Vagina (tissue), 2 donors: ENCODE data around the gene SLC22A4. TPM values are rescaled to one million over a fixed set of nuclear protein-coding genes. Genes with fewer than 3 reads are reported as not detected.

Experiments used
- DNase-seq, 2 donors: peaks; one replicate each; pipeline ENCODE4 v3.0.0-alpha.2; 2017; ENCODE audit errors: extremely low spot score in 2 of 2
- H3K27ac ChIP-seq: fragments of 200-600 bp; sonication (generic); one replicate; pipeline ENCODE4 v1.5.1; 2019
- H3K27me3 ChIP-seq: fragments of 200-600 bp; sonication (generic); one replicate; pipeline ENCODE4 v1.5.1; 2019
- H3K36me3 ChIP-seq, 2 donors: fragments of 200-600 bp; sonication (generic); one replicate each; pipeline ENCODE4 v1.5.1; 2017 to 2019
- H3K4me1 ChIP-seq: fragments of 200-600 bp; sonication (generic); one replicate; pipeline ENCODE4 v1.5.1; 2019
- H3K4me3 ChIP-seq, 2 donors: fragments of 200-600 bp; sonication (generic); 1 replicate in 1 of 2; 2 replicates in 1 of 2; pipeline ENCODE4 v1.5.1; 2016 to 2019
- H3K9me3 ChIP-seq: fragments of 200-600 bp; sonication (generic); one replicate; pipeline ENCODE4 v1.5.1; 2019
- POLR2A ChIP-seq, 2 donors: fragments of 450-650 bp; IDR thresholded peaks; one replicate each; pipeline ENCODE4 v1.6.1; 2017; ENCODE audit warnings: antibody characterized with exemption in 2 of 2, mild to moderate bottlenecking in 2 of 2, moderate library complexity in 2 of 2
- POLR2AphosphoS5 ChIP-seq, 2 donors: sonication (generic); formaldehyde crosslinking; IDR thresholded peaks; one replicate each; pipeline ENCODE4 v1.9.0; 2017; ENCODE audit warnings: antibody characterized with exemption in 2 of 2, mild to moderate bottlenecking in 2 of 2, low read depth in 1 of 2; ENCODE audit not compliant: insufficient read depth in 1 of 2
- intact Hi-C: fragments of 100-400 bp; cut with DNase I; formaldehyde crosslinking; loops from one replicate; pipeline ENCODE4 v1.15.1; 2023
- total RNA-seq: library from RNA; depleted of rRNA; stranded (reverse); fragments of >200 nt; gene quantifications from one replicate; pipeline ENCODE4 v1.2.3, GENCODE V29; 2016
- TF ChIP-seq, protein P1 (sequence below), 3 experiments: fragments of 450-650 bp in 2 of 3; fragments of 200-600 bp in 1 of 3; sonication (generic) in 1 of 3; IDR thresholded peaks; one replicate each; pipeline ENCODE4 v1.5.1; 2017 to 2019; ENCODE audit warnings: antibody characterized with exemption in 3 of 3, mild to moderate bottlenecking in 2 of 3, moderate library complexity in 2 of 3

Gene SLC22A4
- total RNA-seq, result 1.7 TPM

DNA sequence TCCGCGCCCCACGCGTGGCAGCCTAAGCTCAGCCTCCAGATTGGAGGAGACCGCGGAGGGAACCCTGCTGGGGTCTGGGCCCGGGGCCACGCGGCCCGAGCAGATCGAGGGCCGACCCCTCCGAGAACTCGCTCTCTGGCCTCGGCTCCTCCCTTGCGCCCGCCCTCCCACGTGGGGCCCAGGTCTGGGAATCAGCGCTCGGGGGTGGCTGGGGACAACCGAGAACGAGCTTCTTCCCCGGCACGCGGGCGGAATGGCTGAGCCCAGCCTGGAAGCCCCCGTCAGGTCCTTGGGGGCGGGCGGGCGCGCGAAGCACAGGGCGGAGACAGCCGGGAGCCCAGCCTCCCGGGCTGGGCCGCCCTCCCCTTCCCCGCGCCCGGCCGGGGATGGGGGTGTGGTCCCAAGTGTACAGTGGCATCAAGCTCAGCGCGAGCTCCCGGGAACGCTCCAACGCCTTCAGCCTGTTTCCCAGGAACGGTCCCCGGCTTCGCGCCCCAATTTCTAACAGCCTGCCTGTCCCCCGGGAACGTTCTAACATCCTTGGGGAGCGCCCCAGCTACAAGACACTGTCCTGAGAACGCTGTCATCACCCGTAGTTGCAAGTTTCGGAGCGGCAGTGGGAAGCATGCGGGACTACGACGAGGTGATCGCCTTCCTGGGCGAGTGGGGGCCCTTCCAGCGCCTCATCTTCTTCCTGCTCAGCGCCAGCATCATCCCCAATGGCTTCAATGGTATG lies at the start of gene SLC22A4:
TSS of gene SLC22A4 (plus strand) at position 403 of the 736 bp plus-strand sequence. CDS start at position 626, 223 bp downstream.
- intact Hi-C loops, result loop anchor here (2.0 to 10.0 kb wide), 3 partner anchors 33 to 71 kb away; partner anchors contain the start of genes P4HA2 and SLC22A5
- TF ChIP-seq POLR2AphosphoS5 (IDR thresholded peaks at IDR 0.05; ENCODE audit: insufficient read depth in 1 of 2, low read depth in 1 of 2) (peak; percentile 10 to 97), POLR2A (IDR thresholded peaks at IDR 0.05) (peak in 1 of 2 donors; percentile 83)
- TF ChIP-seq, protein P1, sequence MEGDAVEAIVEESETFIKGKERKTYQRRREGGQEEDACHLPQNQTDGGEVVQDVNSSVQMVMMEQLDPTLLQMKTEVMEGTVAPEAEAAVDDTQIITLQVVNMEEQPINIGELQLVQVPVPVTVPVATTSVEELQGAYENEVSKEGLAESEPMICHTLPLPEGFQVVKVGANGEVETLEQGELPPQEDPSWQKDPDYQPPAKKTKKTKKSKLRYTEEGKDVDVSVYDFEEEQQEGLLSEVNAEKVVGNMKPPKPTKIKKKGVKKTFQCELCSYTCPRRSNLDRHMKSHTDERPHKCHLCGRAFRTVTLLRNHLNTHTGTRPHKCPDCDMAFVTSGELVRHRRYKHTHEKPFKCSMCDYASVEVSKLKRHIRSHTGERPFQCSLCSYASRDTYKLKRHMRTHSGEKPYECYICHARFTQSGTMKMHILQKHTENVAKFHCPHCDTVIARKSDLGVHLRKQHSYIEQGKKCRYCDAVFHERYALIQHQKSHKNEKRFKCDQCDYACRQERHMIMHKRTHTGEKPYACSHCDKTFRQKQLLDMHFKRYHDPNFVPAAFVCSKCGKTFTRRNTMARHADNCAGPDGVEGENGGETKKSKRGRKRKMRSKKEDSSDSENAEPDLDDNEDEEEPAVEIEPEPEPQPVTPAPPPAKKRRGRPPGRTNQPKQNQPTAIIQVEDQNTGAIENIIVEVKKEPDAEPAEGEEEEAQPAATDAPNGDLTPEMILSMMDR (IDR thresholded peaks at IDR 0.05), result peak in 1 of 3 experiments; percentile 2
- DNase-seq, result peak in 1 of 2 donors; percentile 95

DNA sequence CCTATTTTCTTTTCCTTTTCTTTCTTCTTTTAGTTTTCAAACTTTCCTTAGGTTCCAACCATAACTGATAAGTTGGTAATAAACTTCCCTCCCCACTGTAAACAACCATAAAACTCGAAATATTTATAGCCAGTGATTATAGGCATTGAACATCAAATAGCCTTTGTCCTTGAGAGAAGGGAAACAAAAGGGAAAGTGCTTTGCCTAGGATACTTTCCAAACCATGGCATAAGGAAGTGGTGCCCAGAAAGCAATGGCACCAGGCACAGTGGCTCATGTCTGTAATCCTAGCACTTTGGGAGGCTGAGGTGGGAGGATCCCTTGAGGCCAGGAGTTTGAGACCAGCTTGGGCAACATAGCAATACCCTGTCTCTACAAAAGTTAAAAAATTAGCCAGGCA lies 48.6 kb upstream of the SLC22A4 start:
- intact Hi-C loops, result no loop called here
- H3K9me3 ChIP-seq, result peaks cover 4% of the 10 kb centered on the region
- no peak for TF ChIP-seq POLR2AphosphoS5 (IDR thresholded peaks at IDR 0.05; ENCODE audit: insufficient read depth in 1 of 2, low read depth in 1 of 2)
- no peak for TF ChIP-seq POLR2A (IDR thresholded peaks at IDR 0.05)
- TF ChIP-seq, protein P1 (IDR thresholded peaks at IDR 0.05), result no peak
- H3K4me1 ChIP-seq, result no peaks in the 10 kb centered on the region
- no peak overlapping the region for H3K27ac ChIP-seq
- no peaks in the 10 kb centered on the region for H3K27me3 ChIP-seq
- DNase-seq, result no peak
- no peaks in the 10 kb centered on the region for H3K36me3 ChIP-seq
- H3K4me3 ChIP-seq, result no peak overlapping the region

More for the DNA sequence above, at the start of gene SLC22A4:
- H3K27ac ChIP-seq, result peak within 1 kb of the TSS; percentile 94
- peaks cover 15% of the 10 kb centered on the region for H3K4me1 ChIP-seq
- H3K36me3 ChIP-seq, result no peaks in the 10 kb centered on the region
- no peaks in the 10 kb centered on the region for H3K27me3 ChIP-seq
- peak within 1 kb of the TSS; percentile 61 to 80 for H3K4me3 ChIP-seq
- H3K9me3 ChIP-seq, result no peaks in the 10 kb centered on the region

DNA sequence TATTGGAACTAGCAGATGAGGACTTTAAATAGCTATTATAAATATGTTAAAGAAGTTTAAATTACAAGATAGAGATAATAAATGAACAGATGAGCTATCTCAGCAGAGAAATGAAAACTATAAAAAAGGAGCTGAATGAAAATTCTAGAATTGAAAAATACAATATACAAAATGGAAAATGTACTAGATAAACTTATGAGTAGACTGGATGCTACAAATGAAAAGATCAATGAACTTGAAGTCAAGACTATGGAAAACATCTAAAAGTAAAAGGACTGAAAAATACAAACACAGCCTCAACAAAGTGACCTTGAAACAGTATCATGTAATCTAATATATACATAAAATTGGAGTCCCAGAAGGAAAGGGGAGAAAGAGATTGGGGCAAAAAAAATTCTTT lies 47.4 kb upstream of the SLC22A4 start:
- intact Hi-C loops, result no loop called here
- DNase-seq, result no peak
- Histone ChIP-seq H3K27me3 (no peaks in the 10 kb centered on the region), H3K9me3 (peaks cover 4% of the 10 kb centered on the region), H3K27ac (no peak overlapping the region), H3K4me3 (no peak overlapping the region), H3K4me1 (no peaks in the 10 kb centered on the region), H3K36me3 (no peaks in the 10 kb centered on the region)
- TF ChIP-seq POLR2AphosphoS5 (IDR thresholded peaks at IDR 0.05; ENCODE audit: insufficient read depth in 1 of 2, low read depth in 1 of 2), result no peak
- TF ChIP-seq, protein P1 (IDR thresholded peaks at IDR 0.05), result no peak
- no peak for TF ChIP-seq POLR2A (IDR thresholded peaks at IDR 0.05)

DNA sequence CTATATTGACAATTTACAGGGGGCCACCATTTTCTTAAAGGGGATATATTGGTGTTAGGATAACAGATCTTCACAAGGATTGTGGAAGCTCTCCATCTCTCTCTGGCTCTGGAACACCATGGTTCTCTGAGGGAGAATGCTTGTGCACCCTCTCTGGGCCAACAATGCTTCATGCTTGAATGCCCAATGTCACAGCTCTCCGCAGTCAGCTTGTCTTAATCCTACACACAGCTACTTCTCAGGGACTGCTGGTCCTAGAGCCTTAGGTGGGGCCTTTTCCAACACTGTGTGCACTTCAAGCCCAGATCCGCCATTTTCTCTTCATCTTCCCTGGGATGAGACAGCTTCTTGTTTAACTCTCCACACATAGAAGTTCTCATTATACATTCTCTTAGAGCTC lies 43.6 kb upstream of the SLC22A4 start:
- intact Hi-C loops, result loop anchor here (10.0 kb wide), 1 partner anchor 124 kb away; no protein-coding TSS in a partner anchor
- no peaks in the 10 kb centered on the region for H3K36me3 ChIP-seq
- H3K27ac ChIP-seq, result no peak overlapping the region
- TF ChIP-seq, protein P1 (IDR thresholded peaks at IDR 0.05), result no peak
- no peak for TF ChIP-seq POLR2A (IDR thresholded peaks at IDR 0.05)
- no peak for TF ChIP-seq POLR2AphosphoS5 (IDR thresholded peaks at IDR 0.05; ENCODE audit: insufficient read depth in 1 of 2, low read depth in 1 of 2)
- peaks cover 22% of the 10 kb centered on the region for H3K4me1 ChIP-seq
- no peak overlapping the region for H3K4me3 ChIP-seq
- H3K27me3 ChIP-seq, result no peaks in the 10 kb centered on the region
- H3K9me3 ChIP-seq, result no peaks in the 10 kb centered on the region
- DNase-seq, result no peak

DNA sequence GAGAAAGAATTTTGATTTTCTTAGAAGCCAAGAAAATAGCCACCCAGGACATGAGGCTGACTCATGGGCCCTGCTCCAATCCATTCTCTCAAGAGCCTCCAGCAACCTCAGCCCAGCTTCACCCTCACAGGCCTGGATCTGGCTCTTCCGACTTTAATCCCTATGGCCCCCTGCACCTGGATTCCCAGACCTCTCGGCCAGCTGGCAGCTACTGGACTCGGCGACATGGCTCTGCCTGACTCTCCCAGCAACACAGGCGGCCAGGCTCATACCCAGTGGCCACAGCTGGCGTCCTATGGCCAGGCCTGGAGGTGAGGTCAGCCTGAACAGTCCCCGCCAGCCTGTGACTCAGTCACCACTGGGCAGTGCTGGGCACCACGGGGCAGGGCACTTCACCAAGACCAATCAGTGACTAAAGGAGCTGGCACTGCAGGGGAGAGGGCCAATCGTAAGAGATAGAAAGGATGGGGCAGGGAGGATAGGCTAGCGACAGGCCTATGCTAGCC lies 42.9 kb upstream of the SLC22A4 start:
- intact Hi-C loops, result loop anchor here (10.0 kb wide), 1 partner anchor 124 kb away; no protein-coding TSS in a partner anchor
- no peaks in the 10 kb centered on the region for H3K9me3 ChIP-seq
- H3K4me3 ChIP-seq, result no peak overlapping the region
- H3K36me3 ChIP-seq, result no peaks in the 10 kb centered on the region
- DNase-seq, result peak in 1 of 2 donors; percentile 80
- no peaks in the 10 kb centered on the region for H3K27me3 ChIP-seq
- H3K27ac ChIP-seq, result no peak overlapping the region
- no peak for TF ChIP-seq POLR2A (IDR thresholded peaks at IDR 0.05)
- TF ChIP-seq, protein P1 (IDR thresholded peaks at IDR 0.05), result no peak
- no peak for TF ChIP-seq POLR2AphosphoS5 (IDR thresholded peaks at IDR 0.05; ENCODE audit: insufficient read depth in 1 of 2, low read depth in 1 of 2)
- peaks cover 23% of the 10 kb centered on the region for H3K4me1 ChIP-seq
